Ramos (cell line): Measurements from ENCODE around the gene ATG7.

ENCODE experiments used
- in situ Hi-C: fragments of 300-500 bp; cut with MboI; formaldehyde crosslinking; loops from one replicate; pipeline ENCODE4 v1.14.3; 2022; ENCODE audit warnings: low sequenced_read_pairs; ENCODE audit not compliant: unreplicated experiment

Gene ATG7

DNA sequence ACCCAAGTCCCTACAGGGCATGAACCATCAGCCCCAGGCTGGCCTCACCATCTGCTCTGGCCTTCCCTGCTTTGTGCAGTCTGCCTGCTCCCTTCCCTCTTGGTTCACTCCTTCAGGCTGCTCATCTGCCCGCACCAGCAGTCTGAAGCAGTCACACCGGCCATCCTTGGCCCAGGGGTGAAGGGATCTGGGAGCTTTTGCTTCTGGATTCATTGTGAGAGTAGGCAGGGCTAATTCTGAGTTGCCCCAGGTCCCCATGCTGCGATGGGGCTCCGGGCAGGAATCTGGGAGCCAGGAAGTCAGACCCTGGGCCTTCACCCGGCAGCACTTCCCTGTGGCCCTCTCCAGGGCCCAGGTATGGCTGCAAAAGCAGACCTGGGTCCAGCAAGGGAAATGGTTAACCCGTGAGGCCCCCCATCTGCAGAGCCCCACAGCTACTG, 271.8 kb downstream of the ATG7 start:
- in situ Hi-C loops = no loop called here

DNA sequence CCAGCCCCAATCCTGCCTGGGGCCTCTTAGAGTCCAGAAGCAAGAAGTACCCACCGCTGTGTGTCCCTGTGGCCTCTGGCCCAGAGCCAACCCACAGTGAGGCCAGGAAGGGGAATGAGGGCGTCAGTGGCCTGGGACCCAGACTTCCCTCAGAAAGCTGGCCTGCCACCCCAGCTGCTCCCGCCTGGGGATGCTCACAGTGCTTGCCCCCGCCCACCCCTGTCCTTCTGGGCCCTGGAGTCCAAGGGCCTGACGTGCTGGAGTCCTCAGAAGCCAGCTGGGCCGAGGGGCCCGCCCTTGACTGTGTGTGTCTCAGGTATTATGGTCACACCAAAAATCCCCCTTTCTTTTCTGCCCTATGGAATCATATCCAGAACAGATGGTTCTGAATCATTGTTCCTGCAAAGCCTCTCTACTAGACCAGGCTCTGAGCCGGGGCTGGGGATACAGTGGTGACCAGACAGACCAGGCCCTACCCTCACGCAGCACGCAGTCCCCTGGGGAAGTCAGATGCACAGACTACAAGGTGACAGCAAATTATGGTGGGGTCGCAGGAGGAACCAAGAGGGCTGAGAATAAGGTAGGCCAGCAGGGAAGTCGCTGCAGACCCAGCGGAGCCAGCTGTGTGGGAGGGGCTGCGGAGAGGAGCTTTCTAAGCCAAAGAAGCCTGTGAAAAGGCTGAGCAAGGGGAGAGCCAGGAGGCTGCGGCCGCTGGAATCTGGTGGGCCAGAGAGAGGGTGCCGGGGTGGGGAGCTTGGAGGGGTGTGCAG, 272.4 kb downstream of the ATG7 start:
- in situ Hi-C loops = no loop called here

DNA sequence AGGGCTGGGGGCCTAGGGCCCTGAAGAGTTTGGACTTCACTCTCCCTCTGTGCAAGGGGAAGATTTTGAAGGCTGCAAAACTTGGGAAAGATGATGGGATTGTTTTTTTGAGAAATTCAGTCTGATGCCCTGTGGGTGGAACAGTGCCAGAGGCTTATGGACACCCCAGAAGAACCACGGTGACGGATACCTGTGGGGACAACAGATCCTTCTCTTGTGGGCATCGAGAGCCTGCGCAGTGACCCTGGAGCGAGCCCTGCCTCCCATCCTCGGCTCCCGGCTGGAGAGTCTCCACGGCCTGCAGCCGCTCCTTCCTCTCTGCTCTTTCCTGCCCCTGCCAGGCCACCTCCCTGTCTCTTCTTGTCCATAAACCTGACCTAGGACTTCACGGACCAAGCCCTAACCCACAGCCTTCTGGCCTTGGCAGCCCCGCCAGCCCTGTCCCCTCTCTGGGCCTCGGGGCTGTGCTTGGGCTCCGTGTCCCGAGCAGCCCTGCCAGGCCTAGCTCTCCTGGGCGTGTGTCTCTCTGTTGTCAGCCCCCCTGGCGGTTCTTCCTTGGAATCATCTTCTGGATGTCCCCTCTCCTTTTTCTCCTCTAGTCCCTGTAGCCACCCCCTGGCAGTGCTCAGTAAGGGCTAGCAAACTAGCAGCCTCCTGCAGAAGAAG, 273.1 kb downstream of the ATG7 start:
- in situ Hi-C loops = no loop called here

- in situ Hi-C loops = no loop called here
Measured at GRCh38 chr3:11546657-11547302, 274.6 kb downstream of the ATG7 start.

DNA sequence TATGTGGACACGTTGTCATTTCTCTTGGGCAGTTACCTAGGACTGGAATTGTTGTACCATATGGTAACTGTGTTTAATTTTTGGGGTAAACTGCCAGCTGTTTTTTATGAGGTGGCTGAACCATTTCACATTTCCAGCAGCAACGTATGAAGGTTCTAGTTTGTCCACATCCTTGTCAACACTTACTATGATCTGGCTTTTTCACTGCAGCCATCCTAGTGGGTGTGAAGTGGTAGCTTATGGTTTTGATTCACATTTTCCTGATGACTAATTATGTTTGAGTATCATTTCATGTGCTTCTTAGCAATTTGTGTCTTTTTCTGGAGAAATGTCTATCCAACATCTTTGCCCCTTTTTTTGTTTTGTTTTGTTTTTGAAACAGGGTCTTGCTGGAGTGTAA, 275.3 kb downstream of the ATG7 start:
- in situ Hi-C loops = no loop called here

- in situ Hi-C loops = no loop called here
Measured at GRCh38 chr3:11548721-11549131, 276.5 kb downstream of the ATG7 start.

DNA sequence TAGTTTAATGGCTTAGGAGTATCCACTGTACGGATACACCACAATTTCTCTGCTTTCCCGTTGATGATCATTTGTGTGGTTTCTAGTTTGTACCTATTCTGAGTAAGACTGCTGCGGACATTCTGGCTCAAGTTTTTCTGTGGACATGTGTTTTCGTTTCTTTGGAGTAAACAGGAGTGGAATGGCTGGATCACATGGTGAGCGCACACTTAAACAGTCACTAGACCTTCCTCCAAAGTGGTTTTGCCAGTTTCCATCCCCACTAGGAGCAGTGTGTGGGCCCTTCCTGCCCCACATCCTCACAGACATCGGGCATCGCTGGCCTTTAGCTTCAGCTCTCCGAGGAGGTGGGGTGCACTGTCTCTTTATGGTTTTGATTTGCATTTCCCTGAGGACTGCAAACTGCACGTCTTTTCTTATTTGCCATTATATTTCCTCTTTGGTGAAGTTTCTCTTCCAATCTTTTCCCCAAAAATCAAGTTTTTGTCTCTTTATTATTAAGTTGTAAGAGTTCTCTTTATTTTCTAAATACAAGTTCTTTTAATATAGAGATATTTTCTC, 277.5 kb downstream of the ATG7 start:
- in situ Hi-C loops = no loop called here

- in situ Hi-C loops = no loop called here
Measured at GRCh38 chr3:11551036-11551435, 278.8 kb downstream of the ATG7 start.

DNA sequence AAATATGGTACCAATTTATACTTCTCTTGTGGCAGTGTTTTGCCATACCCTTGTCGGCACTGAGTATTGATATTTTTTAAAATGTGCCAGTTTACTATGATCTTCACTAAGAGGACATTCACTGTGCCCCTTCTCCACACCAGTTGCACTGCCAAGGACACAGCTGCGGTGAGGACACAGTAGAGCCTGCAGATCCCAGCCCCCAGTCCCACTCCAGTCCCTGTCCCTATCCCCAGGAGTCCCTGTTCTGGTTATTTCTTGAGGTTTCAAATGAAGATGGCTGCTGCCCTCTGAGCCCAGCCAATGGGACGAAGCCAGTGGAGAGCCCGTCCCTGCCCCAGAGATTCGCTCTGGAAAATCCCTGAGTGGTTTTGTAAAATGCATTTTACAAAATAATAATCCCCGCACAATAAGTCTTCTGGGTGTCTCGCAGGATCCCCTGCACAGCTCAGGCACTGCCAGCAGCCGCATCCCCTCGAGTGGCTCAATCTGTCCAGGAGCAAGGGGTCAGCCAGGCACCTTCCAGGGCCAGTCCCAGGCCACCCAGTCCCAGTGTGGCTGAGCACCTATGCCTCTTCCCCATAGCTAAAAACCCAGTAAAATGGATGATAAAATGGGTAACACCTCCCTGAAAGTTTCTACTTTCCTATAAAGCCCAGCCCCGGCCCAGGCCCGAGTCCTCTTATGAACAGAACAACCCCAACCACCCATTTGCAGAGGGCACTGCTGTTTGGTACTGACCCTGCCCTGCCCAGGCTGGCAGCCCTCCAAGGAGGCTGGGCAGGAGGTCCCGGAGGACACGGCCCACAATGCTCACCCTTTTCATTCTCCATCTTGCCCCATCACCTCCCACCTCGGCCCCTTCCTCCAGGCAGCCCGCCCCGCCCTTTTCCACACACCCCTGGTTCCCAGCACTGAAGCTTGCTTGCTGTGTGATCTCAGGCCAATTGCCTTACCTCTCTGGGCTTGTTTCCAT, 280.4 kb downstream of the ATG7 start:
- in situ Hi-C loops = no loop called here

GRCh38 chr3:11553436-11554235, 281.4 kb downstream of the ATG7 start:
- in situ Hi-C loops = no loop called here

GRCh38 chr3:11554236-11554610, 282.0 kb downstream of the ATG7 start:
- in situ Hi-C loops = no loop called here

DNA sequence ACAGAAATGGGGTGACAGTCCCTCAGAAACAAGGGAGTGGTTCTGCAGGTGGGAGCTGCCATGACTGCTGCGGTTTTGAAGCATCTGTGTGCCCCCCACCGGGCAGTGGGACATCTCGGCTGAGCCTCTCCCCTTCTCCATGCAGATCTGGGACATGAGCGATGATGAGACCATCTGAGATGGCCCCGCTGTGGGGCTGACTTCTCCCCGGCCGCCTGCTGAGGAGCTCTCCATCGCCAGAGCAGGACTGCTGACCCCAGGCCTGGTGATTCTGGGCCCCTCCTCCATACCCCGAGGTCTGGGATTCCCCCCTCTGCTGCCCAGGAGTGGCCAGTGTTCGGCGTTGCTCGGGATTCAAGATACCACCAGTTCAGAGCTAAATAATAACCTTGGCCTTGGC, 282.5 kb downstream of the ATG7 start:
- in situ Hi-C loops = no loop called here

DNA sequence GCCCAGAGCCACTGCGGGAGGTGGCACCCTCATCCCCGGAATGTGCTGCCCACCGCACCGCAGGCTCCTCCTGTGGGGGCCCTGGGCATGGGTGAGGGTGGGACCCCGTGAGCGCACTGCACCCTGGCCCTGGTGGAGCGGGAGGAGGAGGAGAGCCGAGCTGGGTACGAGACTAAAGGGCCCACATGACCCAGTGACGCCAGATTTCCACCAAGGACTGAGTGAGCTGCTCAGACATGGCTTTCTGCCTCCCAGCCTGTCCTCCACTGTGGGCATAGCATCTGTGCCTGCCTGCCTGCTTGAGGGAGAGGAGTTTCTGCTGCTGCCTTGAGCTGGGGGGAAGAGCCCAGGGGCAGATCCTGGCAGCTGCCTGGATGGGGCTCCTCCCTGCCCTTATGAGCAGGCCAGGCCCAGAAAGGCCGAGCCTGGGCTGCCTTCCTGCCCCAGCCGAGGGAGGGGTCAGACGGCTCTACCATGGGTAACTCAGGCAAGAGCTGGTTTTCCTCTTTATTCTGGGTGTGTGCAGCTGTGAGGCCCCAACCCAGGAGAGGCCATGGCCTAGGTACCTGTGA, 283.1 kb downstream of the ATG7 start:
- in situ Hi-C loops = no loop called here

DNA sequence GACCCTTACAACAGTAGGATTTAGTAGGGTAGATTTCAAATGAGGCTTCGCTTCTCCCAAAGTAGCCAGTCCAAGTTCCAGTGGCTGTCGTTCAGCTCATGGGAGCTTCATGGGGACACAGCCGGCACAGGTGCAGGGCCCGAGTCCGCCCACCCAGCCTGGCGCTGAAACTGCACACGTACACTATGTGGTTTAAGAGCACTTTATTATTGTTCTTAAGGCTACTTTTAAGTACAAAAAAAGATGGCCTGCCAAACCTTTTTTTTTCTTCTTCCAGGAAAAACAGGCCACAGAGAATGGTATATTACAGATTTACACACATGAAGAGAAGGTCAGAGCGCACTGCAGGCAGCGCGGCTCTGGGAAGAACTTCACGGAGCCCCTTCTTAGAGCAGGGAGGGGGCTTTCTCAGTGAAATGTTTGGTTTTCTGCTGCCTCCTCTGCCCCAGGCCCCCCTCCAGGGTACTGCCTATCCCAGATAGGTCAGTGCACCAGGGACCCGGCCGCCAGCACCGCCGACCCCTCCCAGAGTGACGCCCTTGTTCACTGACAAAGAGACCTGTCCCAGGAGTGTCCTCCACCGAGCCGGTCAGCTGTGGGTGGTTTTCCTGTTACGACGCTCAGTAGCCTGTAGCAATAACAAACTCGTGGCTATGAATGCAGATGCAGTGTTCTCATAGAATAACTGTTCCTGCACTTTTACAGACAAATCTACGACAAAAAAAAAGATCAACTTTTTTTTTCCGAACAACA, 283.9 kb downstream of the ATG7 start:
- in situ Hi-C loops = no loop called here

GRCh38 chr3:11556851-11557644, 284.9 kb downstream of the ATG7 start:
- in situ Hi-C loops = no loop called here

GRCh38 chr3:11558002-11558401, 285.8 kb downstream of the ATG7 start:
- in situ Hi-C loops = no loop called here

GRCh38 chr3:11558411-11558903, 286.3 kb downstream of the ATG7 start:
- in situ Hi-C loops = no loop called here
